PFSK-1 (cell line): ENCODE measurements around the gene HP1BP3.

Experiments
- FOXP2 ChIP-seq: optimal IDR thresholded peaks from 2 replicates; pipeline ENCODE3; 2011; ENCODE audit warnings: borderline replicate concordance, control low read depth, inconsistent platforms; ENCODE audit not compliant: insufficient read depth; ENCODE audit errors: extremely low read length, extremely low read depth
- POLR2AphosphoS5 ChIP-seq: IDR thresholded peaks from 2 replicates; pipeline ENCODE4 v1.6.1; 2012; ENCODE audit warnings: low read depth, mild to moderate bottlenecking, control low read depth, low read length, moderate library complexity
- SIN3A ChIP-seq: IDR thresholded peaks from 2 replicates; pipeline ENCODE4 v1.6.1; 2012; ENCODE audit warnings: mild to moderate bottlenecking, low read length, moderate library complexity, borderline replicate concordance; ENCODE audit not compliant: insufficient read depth
- TAF1 ChIP-seq: IDR thresholded peaks from 2 replicates; pipeline ENCODE4 v1.6.1; 2012; ENCODE audit warnings: low read length, control low read depth, borderline replicate concordance; ENCODE audit not compliant: insufficient read depth
- TF ChIP-seq, protein P1 (sequence below), 2 experiments: IDR thresholded peaks; 2 replicates each; pipeline versions ENCODE4 v1.6.1 to v1.8.0; 2011 to 2012; ENCODE audit warnings: low read depth in 2 of 2, low read length in 2 of 2, control low read depth in 1 of 2, inconsistent platforms in 1 of 2, mild to moderate bottlenecking in 1 of 2, moderate library complexity in 1 of 2; ENCODE audit not compliant: insufficient read depth in 1 of 2

The HP1BP3 gene

DNA sequence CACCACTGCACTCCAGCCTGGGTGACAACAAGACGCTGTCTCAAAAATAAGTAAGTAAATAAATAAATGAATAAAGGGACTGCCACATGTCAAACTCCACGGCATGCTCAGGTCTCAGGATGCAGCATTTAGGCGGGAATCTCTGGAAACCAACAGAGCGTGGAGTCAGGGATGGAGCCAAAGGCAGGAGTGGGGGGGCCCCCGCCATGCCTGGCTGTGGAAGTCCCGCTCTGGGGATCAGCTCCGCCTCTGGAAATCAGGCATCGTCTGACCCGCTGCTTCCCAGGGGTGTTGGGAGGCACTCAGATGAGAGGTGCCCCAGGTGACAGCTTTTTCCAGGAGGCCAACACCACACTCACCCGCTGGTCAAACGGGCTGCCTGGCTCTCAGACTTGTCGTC, 89.5 kb downstream of the HP1BP3 start:
- no peak for TF ChIP-seq TAF1
- TF ChIP-seq POLR2AphosphoS5: no peak
- TF ChIP-seq, protein P1, sequence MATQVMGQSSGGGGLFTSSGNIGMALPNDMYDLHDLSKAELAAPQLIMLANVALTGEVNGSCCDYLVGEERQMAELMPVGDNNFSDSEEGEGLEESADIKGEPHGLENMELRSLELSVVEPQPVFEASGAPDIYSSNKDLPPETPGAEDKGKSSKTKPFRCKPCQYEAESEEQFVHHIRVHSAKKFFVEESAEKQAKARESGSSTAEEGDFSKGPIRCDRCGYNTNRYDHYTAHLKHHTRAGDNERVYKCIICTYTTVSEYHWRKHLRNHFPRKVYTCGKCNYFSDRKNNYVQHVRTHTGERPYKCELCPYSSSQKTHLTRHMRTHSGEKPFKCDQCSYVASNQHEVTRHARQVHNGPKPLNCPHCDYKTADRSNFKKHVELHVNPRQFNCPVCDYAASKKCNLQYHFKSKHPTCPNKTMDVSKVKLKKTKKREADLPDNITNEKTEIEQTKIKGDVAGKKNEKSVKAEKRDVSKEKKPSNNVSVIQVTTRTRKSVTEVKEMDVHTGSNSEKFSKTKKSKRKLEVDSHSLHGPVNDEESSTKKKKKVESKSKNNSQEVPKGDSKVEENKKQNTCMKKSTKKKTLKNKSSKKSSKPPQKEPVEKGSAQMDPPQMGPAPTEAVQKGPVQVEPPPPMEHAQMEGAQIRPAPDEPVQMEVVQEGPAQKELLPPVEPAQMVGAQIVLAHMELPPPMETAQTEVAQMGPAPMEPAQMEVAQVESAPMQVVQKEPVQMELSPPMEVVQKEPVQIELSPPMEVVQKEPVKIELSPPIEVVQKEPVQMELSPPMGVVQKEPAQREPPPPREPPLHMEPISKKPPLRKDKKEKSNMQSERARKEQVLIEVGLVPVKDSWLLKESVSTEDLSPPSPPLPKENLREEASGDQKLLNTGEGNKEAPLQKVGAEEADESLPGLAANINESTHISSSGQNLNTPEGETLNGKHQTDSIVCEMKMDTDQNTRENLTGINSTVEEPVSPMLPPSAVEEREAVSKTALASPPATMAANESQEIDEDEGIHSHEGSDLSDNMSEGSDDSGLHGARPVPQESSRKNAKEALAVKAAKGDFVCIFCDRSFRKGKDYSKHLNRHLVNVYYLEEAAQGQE (IDR thresholded peaks at IDR 0.05; ENCODE audit: insufficient read depth in 1 of 2, low read depth in 2 of 2, low read length in 2 of 2): no peak
- no peak for TF ChIP-seq SIN3A
- TF ChIP-seq FOXP2: no peak

DNA sequence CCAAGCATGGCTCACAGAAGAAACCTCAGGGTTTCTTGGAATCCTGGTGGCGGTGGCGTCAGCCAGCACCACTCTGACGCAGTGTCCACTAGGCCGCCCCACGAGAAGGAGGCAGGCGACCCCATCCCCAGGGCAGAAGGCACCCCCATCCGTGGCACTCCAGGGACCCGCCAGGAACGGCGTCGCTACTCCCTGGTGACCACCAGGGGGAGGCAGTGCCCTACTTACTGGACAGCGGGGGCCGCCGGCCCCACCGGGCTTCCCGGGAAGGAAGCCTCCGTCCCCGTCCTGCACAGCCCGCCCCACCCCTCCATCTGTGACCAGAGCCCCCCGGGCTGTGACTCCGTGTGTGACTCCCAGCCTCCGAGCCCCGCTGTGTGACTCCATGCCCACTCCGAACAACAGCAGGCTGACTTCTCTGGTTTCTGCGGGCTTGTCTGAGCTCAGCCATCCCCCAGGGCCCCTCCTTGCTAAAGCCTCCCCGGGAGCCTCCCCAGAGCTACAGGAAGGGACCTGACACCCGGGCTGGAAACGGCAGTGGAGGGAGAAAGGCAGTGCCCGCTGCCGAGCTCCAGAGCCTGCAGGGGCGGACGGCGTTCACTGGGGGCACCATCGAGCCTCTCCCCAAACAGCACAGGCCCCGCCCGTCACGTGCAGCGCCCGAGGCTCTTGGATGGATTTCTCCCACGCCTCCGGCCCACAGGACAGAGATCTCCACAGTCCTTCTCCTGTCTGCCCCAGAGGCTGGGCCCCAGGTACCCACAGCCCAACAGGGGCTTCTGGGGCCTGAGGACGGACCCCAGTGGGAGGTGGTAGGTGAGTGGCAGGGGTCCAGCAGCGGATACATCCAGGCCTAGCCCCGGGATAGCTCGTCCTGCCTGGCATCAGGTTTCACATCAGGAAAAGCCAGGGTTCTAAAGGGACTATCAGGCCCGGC, 90.4 kb downstream of the HP1BP3 start:
- TF ChIP-seq TAF1: no peak
- TF ChIP-seq FOXP2: peak; percentile 83
- TF ChIP-seq, protein P1 (IDR thresholded peaks at IDR 0.05; ENCODE audit: insufficient read depth in 1 of 2, low read depth in 2 of 2, low read length in 2 of 2): no peak
- TF ChIP-seq SIN3A: no peak
- peak; percentile 53; the same call in 1 of the 2 replicates for TF ChIP-seq POLR2AphosphoS5

GRCh38 chr1:20695515-20695914, 91.6 kb downstream of the HP1BP3 start:
- TF ChIP-seq SIN3A: no peak
- TF ChIP-seq FOXP2: no peak
- TF ChIP-seq TAF1: no peak
- no peak for TF ChIP-seq POLR2AphosphoS5
- TF ChIP-seq, protein P1 (IDR thresholded peaks at IDR 0.05; ENCODE audit: insufficient read depth in 1 of 2, low read depth in 2 of 2, low read length in 2 of 2): no peak

DNA sequence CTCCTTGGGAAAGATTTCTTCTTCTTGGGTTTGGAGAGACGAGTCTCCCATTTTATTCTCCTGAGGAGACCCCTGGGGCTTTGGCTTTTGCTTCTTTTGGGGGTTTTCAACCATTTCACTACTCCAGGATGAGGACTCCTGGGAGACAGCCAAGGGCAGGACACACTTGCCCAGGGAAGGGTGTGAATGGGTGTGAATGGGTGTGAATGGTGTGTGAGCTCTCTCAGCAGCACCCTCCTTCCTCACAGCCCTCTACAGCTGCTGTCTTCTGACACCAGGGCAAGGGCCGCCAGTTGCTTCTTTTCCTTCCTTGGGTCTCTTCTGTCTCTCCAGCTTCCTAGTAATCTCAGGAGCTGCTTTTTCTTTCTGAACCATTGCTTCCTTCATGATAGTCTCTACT, 93.5 kb downstream of the HP1BP3 start:
- TF ChIP-seq, protein P1 (IDR thresholded peaks at IDR 0.05; ENCODE audit: insufficient read depth in 1 of 2, low read depth in 2 of 2, low read length in 2 of 2): no peak
- TF ChIP-seq FOXP2: no peak
- TF ChIP-seq POLR2AphosphoS5: no peak
- no peak for TF ChIP-seq SIN3A
- no peak for TF ChIP-seq TAF1
